Pons (tissue), 1 donor: ENCODE results near the gene NIPBL.
A peak's percentile ranks its signal among the peaks of the same experiment; 100 is the strongest.
"Not testable (repeated sequence)": the region's sequence is repeated elsewhere in the genome, so short reads cannot be mapped to it uniquely, and the experiment has no call there.

Source experiments
- DNase-seq: peaks from one replicate; pipeline ENCODE4 v3.0.0-alpha.2; 2016; ENCODE audit warnings: low spot score

NIPBL gene

GRCh38 chr5:36946101-36946500 lies 69.5 kb downstream of the NIPBL start:
- no peak for DNase-seq

- DNase-seq = no peak
These were observed 71.5 kb downstream of the NIPBL start for GRCh38 chr5:36948041-36948440.

GRCh38 chr5:36948650-36949049 lies 72.1 kb downstream of the NIPBL start:
- DNase-seq = no peak

- no peak for DNase-seq
These were observed 73.0 kb downstream of the NIPBL start for GRCh38 chr5:36949593-36949992.

- no peak for DNase-seq
These were observed 74.3 kb downstream of the NIPBL start for GRCh38 chr5:36950586-36951457.

GRCh38 chr5:36953043-36953442 lies 76.5 kb downstream of the NIPBL start:
- DNase-seq = no peak

GRCh38 chr5:36957953-36958537 lies 81.5 kb downstream of the NIPBL start:
- DNase-seq = no peak

- no peak for DNase-seq
These were observed 82.0 kb downstream of the NIPBL start for GRCh38 chr5:36958612-36959011.

GRCh38 chr5:36965179-36965578 lies 88.6 kb downstream of the NIPBL start:
- no peak for DNase-seq

GRCh38 chr5:36969700-36970395 lies 93.3 kb downstream of the NIPBL start:
- DNase-seq = no peak

GRCh38 chr5:36978196-36978595 lies 101.6 kb downstream of the NIPBL start:
- no peak for DNase-seq

GRCh38 chr5:36982146-36982545 lies 105.6 kb downstream of the NIPBL start:
- no peak for DNase-seq

GRCh38 chr5:36985387-36985786 lies 108.8 kb downstream of the NIPBL start:
- no peak for DNase-seq

GRCh38 chr5:36988396-36988795 lies 111.8 kb downstream of the NIPBL start:
- no peak for DNase-seq

GRCh38 chr5:36998578-36998977 lies 122.0 kb downstream of the NIPBL start:
- DNase-seq = no peak

- DNase-seq = no peak
These were observed 125.7 kb downstream of the NIPBL start for GRCh38 chr5:37002176-37002751.

- no peak for DNase-seq
These were observed 128.7 kb downstream of the NIPBL start for GRCh38 chr5:37005252-37005651.

GRCh38 chr5:37005946-37006540 lies 129.5 kb downstream of the NIPBL start:
- peak; percentile 70 for DNase-seq

- not testable (repeated sequence) for DNase-seq
These were observed 136.6 kb downstream of the NIPBL start for GRCh38 chr5:37013181-37013580.

- DNase-seq = no peak
These were observed 137.8 kb downstream of the NIPBL start for GRCh38 chr5:37014321-37014720.

GRCh38 chr5:37015795-37016666 lies 139.5 kb downstream of the NIPBL start:
- no peak for DNase-seq
